ENCODE data around the gene BLMH.

GRCh38 chr17:30210901-30211300, 80.8 kb downstream of the BLMH start:
- TF ChIP-seq YY1 (IDR thresholded peaks at IDR 0.05; ENCODE audit: insufficient read depth, insufficient read length) = no peak
- TF ChIP-seq ZNF274 (IDR thresholded peaks at IDR 0.05; ENCODE audit: low read depth, low read length) = no peak
- TF ChIP-seq SUZ12 (IDR thresholded peaks at IDR 0.05; ENCODE audit: extremely low read depth, insufficient read depth, insufficient read length) = no peak

Data from NT2/D1 (cell line).